GM21576 (cell line): Measurements from ENCODE around the gene COA8.
A peak's percentile ranks its signal among the peaks of the same experiment; 100 is the strongest.

Source experiments
- ATAC-seq: cut with Tn5 transposase; IDR thresholded peaks from one replicate; pipeline ENCODE4 v1.9.1; 2021; ENCODE audit warnings: mild to moderate bottlenecking, moderate library complexity; ENCODE audit not compliant: unreplicated experiment

COA8 gene, protein sequence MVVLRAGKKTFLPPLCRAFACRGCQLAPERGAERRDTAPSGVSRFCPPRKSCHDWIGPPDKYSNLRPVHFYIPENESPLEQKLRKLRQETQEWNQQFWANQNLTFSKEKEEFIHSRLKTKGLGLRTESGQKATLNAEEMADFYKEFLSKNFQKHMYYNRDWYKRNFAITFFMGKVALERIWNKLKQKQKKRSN

GRCh38 chr14:103562429-103563225 is at the start of gene COA8, which contains the start of gene BAG5:
Gene COA8 (plus strand): TSS chr14:103562960. CDS start chr14:103563002, 42 bp downstream.
Gene BAG5 (minus strand): TSS chr14:103562657. CDS start chr14:103561164, 1,493 bp downstream.
- peak; percentile 77 for ATAC-seq

DNA sequence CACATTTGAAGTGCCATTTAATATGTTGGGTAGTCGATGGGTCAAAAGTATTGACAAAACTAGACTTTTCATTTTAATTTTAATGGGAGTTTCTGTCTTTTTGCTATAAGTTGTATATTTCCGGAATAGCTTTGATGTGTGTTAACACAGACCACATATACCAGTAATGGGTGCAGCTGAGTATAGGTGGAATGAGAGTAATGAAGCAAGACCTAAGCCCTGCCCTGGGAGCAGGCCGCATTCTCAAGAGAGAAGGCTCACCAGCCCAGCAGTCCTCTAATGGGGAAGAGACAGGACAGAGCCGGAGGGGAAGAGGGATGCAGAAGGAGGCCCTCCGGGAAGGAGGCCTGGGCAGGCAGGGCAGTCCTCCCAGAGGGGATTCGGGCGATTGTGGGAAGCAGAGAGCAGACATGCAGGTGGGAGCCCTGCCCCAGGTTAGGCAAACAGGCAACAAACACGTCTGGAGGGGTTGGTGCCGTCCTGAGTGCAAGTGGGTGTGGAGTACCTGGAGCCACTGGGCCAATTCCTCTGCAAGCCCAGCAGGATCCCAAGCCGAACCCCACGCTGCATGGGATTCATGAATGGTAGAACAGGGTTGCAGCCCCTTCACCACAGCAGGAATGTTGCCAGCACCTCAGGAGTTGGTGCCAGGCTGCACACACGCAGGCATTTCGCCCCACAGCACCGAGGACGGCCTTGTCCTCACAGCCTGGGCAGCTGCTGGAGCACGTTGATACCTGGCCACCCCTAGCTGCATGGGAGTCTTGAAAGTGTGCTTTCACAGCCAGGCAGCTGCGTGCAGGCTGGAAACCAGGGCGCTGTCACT is 48.0 kb upstream of the COA8 start:
- no peak for ATAC-seq

DNA sequence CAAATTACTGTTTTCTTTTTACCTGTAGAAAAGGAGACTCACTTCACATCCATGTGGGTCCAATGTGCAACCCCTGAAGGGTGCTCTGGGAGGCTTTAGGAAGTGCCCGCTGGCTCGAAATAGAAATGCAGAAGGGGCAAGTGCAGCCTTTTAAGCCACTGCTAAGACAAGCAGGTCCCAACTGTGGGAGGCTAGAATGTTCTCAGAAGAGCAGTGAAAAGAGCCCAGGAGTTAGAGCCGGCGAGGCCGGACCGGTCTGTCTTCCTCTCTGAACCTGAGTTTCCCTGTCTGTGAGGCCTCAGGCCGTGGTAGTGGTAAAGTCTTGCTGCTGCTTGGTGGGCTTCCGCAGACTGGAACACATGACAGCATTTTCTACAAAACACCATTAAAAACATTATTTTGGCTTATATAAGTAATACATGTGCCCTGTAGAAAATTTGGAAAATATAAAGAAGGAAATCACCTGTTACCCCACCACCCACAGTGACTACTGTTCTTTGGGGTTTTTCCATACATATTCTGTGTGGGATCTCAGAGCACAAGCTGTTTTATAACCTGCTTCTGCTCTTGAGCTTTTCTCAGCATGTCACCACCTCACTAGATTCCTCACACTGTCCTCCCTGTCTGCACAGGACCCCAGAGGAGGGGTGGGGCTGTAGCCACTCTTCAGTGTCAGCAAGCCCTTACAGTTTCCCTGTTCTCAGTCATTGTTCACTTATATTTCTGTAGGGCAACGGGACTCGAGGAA is 46.2 kb upstream of the COA8 start:
- no peak for ATAC-seq

DNA sequence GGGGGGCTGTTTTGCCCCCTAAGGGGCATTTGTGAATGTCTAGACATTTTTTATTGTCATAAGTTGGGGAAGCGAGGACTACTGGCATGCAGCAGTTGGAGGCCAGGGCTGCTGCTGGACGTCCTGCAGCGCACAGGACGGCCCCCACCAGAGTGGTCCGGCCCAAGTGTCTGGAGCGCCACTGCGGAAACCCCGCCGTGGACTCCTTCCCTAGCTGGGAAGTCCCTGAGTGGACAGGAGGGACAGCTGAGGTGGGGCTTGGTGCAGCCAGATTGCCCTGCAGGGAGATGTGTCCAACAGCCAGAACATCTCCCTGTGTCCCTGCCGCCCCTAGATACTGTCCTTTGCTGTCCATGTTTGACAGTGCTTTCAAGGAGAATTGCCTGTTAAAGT is 45.6 kb upstream of the COA8 start:
- no peak for ATAC-seq

DNA sequence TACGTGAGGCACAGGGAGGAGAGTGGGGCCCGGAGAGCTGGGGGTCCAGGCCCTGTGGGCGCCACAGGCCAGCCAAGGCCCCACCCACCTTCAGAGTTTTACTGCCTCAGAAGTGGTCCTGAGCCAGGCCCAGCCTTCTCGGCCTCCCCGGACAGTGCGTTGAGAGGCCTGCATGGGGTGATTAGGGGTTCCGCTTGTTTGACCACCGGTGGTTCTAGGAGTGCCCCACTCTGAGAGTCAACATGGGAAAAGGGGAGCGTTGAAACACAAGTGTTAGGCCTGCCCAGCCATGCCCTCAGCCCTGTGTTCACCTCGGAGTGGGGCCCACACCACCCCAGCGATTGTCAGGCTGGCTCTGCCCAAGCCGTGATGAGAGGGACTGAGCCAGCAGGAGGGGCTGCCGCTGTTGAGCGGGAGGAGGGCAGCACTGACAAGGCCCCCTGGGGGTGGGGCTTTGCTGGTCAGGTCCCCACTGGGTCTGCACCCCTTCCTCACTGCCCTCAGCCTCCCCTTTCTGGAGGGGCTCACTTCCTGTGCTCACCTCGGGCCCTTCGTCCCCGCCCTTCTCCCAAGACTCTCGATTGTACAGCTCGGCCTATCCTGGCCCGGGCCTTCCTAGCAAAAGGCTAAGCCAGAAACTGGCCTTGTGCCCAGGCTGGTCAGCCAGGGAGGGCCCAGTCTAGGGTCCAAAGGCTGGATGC is 44.9 kb upstream of the COA8 start:
- ATAC-seq: no peak

DNA sequence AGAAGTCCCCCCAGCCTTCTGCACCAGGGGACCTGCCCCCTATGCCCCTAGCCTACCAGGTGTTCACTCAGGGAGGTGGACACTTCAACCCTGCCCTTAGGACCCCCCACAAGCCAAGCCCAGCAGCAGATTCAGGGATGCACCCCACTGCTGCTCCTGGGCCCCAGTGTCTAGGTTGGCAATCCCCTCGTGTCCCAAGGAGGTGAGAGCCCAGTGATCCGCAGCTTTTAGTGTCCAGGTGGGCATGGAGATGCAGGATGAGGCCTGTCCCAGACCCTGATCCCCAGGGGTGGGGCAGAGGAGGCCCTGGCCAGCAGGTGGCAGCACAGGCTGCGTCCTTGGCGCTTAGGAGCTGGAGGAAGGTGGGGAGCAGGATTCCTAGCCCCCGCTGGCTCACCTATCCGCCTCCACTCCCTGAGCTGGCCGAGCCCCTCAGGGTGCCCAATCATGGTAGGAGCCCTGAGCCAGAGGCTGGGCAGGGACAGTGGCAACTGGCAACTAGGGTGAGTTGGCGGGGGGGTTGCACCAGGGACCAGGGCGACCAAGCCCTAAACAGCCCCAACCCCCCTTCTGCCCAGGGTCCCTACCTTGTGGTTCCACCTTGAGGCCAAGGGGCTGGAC is 44.2 kb upstream of the COA8 start:
- ATAC-seq: no peak

GRCh38 chr14:103519043-103519836 is 43.5 kb upstream of the COA8 start:
- ATAC-seq: no peak

- ATAC-seq: no peak
Measured at GRCh38 chr14:103519837-103520212, 42.9 kb upstream of the COA8 start.

DNA sequence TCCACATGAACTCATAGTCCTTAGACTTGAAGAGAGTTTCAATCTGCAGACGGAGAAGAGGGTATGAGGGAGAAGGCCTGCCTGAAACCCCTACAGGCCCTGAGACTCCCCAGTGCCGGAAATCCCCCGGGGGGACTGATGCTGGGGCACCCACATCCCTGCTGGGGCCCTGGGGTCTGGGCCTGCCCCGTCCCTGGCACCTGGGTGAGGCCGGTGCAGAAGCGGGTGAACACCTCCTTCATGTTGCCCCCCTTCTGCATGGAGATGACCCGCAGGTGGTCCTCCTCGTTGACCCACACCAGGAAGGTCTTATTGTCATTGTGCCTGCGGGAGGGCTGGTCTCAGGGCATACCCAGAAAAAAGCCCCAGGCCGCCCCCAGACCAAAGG is 42.5 kb upstream of the COA8 start:
- no peak for ATAC-seq

DNA sequence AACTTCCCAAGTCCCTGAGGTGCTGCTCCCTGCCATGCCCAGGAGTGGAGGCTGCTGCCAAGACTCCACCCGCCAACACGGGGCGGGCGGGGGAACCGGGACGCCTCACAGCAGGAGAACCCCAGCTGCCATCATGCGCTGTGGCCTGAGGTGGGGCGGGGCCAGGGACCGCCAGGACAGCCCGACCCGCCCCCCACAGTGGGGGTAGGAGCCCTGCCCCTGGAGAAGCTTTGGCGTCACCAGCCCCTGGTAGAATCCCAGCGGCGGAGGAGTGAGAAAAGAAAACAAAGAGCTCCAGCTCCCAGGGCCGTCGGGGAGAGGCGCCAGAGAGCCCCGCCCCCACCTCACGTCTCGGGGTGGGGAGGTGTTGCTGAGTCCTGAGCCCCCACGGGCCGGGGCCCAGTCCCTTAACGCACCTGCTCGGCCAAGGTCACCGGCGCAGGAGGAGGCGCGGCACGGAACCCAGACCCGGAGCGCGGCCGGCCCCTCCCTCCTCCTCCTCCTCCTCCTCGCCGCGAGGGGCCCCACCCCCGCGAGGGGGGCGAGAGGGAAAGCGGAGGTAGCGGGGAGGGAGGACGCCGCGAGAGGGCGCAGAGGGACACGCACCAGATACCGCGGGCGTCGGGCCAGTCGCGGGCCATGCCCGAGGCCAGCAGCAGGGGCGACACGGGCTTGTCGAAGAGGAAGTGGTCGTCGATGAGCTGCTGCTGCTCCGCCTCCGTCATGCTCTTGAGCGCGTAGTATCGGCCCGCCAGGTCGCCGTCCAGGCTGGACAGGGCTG is 41.9 kb upstream of the COA8 start:
- peak; percentile 50 for ATAC-seq

DNA sequence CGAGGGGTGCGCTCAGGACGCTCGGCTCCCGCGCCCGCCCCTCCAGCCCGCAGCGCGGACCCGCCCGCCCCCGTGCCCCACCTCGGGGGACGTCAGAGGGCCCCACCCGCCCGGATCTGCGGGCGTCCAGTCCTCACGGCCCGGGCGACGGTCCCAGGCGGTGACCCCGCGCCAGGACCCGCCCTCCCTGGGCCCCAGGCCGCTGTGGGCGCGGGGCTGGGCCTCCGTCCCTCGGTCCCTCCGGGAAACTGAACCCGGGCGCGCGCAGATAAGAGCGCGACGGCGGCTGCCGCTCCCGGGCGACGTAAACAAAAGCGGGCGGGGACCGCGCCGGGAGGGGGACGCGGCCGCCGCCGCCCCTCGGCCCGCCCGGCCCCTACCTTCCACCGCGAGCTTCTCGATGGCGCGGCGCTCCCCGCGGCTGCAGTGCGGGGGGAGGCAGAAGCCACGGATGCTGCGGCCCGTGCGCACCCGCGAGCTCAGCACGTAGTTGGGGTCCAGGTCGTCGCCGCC is 41.3 kb upstream of the COA8 start:
- no peak for ATAC-seq

DNA sequence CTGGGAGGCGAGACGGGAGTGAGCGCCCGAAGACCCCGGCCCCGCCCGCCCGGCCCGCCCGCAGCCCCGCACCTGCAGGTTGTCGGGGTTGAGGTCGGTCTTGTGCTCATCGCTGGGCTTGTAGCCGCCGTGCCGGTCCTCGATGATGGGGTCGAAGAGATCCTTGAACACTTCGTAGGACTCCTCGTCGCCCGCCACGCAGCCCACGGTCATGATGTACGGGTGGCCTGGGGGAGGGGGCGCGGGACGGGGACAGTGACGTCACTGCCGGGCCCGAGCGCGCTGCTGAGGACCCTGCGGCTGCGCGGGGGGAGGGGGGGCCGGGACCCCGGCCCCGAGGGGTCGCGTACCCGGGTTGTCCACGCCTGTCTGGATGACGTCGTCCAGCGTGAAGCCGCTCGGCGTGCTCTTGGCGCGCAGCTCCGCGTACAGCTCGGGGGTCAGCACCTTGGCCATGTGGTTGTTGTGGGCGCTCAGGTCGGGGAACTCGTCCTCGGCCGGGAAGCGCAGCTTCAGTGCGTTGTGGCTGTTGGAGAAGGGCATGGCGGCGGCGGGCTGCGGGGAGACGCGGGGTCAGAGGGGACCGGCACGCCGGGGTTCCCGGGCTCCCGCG is 40.7 kb upstream of the COA8 start:
- no peak for ATAC-seq

DNA sequence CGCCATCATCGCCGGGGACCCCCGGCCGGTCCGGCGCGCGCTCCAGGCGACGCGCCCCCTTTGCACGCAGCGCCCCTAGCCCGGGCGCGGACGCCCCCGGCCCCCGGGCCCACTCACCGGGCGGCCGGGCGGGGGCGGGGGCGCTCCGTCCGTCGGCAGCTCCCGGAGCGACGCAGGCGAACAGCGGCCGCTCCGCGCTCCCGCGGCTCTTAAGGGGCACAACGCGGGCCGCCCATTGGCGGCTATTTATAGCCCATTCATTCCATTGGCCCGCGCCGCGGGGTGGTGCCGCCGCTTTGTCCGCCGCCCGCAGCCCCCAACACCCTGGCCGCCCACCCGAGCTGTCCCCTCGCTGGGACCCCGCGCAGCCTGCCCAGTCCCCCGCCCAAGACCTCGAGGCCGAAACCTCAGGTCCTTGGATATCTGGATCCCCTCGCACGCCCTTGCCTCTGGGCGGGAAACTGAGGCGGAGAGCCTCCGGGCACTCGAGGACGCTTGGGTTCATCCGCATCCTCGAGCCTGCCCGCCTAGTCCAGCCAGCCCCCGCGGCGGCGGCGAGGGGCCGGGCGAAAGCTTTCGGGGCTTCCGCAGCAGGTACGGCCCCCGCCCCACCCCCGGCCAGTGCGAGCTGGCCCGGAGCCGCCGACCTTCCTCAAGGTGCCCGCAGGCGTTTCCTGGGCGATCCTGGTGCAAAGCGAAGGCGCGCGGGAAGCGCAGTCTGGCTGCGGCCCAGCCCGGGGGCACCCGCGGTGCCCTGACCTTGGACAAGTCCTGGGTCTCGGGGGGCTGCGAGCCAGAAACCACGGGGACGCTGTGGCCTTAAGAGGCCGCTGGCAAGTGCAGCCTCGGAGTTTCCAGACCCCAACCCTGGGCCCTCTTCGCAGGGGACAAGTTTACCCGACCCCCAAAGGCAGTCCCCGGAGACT is 39.8 kb upstream of the COA8 start, which contains the start of gene CKB:
TSS of gene CKB (minus strand) at position 182 of the 926 bp plus-strand sequence. CDS start 337 bp downstream, outside the sequence.
- no peak for ATAC-seq

GRCh38 chr14:103523575-103523954 is 39.2 kb upstream of the COA8 start:
- no peak for ATAC-seq

GRCh38 chr14:103524002-103524935 is 38.5 kb upstream of the COA8 start:
- ATAC-seq: no peak
